Activated CD4-positive, alpha-beta T cell treated with anti-CD3 and anti-CD28 coated beads, Interleukin-2, amount 50 U/mL, for 16 hours (primary cell): ENCODE results near the gene PJA1.

Source experiments
- DNase-seq: peaks from one replicate; pipeline ENCODE4 v3.0.0-alpha.2; 2020

The PJA1 gene

GRCh38 chrX:69163936-69164741, 1.1 kb downstream of the PJA1 start:
- DNase-seq: peak; percentile 65

DNA sequence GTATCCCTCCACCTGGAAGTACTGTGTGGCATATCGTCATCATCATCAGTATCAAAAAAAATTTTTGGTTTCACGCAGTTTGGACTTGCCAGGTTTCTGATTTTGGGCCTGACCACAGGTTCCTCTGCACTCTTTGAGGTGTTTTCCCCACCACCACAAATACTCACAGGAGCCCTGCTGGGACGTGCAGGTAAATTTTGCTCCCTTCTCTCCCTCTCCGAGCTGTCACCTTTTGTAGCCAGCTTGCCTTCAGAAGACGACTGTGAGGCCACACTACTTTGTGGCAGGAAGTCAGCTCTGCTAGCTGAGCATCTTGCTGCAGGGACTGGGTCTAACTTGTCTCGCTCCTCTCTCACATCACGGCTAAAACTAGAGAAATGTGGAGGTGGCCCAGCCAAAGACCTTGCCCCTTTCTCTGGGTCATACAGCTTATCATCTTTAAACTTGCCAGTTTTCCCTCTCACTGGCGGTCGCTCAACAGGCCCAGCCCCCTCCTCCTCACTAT, 2.8 kb downstream of the PJA1 start:
- DNase-seq: no peak

DNA sequence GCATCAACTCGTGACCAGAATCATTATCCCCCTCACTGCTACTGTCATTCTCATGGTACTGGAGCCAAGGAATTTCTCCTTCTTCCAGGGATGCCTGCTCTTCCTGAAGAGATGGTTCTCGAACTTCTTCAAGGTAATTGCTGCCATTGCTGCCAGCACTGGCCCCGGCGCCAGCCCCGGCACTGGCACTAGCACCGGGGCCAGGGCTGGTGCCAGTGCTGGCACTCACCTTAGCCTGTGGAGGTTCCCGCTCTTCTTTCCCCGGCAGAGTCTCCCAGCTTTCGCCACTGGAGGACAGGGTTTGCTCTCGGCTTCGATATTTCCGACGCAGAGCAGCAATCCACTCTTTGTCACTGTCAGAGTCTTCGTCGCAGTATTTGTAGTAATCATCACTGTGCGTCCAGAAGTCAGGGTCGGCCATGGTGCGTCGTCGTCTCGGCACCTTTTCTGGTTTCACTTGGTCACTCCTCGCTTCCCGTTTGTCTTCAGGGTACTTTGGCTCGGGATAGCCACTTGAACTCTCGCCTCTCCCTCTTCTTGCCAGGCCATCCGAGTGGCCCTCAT, 3.4 kb downstream of the PJA1 start:
- DNase-seq: no peak

DNA sequence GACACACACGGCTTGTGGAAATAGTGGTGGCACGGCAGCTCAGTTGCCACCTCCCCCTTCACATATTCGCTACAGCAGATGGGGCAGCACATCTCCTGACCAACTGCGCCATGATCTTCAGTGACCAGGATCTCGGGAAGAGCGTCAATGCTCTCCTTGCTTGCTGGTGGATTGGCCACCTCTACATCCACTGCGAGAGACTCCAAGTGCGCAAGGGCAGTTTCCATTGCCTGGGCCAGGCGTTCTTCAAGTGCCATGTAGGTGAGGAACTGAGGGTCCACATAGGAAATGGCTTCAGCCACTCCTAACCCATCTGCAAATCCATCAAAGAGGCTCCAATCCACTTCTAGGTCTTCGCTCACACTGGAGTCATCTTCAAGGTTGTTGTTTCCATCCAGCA, 3.9 kb downstream of the PJA1 start:
- DNase-seq: no peak

- DNase-seq: peak; percentile 20
These were observed 6.9 kb downstream of the PJA1 start for GRCh38 chrX:69158166-69158980.

DNA sequence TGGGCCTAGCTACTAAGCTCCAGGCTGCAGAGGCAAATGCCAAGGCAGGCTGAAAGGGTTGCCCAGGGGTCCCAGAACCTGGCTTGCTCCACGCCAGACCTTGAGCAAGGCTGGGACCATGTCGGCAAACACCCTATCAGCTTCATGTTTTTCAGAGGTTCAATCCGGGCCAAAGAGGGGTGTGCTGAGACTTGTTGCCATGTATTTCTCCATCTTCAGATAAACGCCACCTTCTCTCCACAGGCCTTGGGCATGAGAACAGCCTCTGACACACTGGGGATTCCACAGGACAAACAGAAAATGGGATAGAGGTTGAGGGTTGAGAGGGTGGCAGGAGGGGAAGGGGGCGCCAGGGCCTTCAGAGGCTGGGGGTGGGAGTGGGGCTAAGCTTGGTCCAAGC, 8.6 kb downstream of the PJA1 start:
- no peak for DNase-seq

GRCh38 chrX:69155786-69156520, 9.3 kb downstream of the PJA1 start:
- DNase-seq: no peak

DNA sequence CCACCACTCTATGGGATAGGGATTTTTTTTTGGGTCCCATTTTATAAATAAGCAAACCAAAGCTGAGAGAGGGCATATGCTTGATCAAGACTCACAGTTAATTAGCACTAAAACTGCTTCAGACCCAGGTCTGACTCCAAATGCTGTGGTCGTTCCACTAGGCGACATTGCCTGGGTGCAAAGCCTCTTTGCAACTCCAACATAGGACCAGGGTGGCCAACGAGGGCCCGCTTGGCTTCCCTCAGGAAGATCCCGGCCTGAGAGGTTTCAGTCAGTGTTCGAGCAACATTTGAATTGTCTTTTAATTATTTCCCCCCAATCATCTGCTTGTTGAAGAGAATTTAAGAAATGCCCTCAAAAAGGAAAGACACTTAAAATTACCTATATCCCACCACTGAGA, 11.2 kb downstream of the PJA1 start:
- DNase-seq: no peak

GRCh38 chrX:69153060-69153730, 12.1 kb downstream of the PJA1 start:
- DNase-seq: no peak

- DNase-seq: no peak
These were observed 12.8 kb downstream of the PJA1 start for GRCh38 chrX:69152417-69152841.

DNA sequence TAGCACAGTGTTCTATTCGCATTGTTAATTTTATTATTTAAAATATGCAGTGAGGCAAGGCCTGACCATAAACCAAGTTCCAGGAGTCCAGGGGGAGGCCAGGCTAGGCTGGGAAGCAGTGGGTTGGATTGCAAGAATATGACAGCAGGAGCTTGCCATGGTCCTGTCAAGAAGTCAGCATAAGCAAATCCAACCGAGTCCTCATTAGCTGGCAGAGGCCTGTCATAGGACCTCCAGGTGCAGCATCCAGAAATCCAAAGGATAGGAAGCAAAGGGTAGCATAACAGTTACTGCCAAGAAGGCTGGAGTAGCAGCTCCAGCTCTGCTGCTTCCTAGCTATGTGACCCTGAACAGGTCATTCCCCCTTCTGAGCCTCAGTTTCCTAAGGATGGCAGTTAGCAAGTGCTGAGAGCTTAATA, 13.4 kb downstream of the PJA1 start:
- DNase-seq: no peak

DNA sequence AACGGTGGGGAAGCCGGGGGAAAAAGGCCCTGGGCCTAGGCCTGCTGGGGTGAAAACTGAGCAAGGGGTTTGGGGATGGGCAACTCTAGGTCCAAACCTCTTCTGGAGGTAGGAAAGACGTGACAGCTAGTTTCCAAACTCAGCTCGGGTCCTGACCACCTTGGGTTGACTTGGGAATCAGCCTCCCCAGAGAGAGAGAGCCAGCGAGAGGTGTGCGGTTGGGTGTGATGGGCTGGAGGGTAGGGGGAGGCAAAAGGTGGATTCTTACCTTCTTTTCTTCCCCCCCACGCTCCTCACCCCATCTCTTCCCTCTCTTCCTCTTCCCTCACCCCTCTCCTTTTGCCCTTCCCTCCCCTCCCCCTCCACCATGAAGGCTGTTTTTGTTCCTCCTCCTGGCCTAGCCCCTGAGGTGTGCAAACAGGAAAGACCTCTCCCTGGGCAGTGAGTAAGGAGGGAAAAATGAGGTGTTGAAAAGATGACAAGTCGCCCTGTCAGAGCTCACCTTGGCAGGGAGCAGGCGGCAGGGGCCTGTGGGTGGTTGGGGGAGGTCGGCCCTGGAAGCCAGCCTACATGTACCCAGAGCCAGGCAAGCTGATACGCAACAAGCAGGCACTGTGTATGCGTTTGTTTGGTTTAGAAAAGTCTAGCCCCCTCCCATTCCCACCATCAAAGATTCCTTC, 14.8 kb downstream of the PJA1 start:
- no peak for DNase-seq

- DNase-seq: no peak
These were observed 15.6 kb downstream of the PJA1 start for GRCh38 chrX:69149466-69150280.

DNA sequence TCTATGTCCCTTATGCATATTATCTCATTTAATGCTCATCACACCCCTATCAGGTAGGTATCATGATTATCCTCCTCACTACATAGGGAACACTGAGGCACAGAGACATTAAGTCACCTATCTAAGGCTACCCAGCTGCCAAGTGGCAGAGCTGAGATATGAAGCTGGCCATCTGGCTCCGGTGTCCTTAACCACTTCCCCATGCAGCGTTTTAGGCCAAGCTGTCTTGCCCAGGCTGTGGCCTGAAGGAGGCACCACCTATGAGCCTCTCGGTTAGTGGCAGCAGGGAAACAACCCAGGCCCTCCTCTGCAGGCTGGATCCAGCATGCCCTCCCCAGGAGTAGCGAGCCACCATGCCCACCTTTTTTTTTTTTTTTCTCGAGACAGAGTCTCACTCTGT, 16.3 kb downstream of the PJA1 start:
- no peak for DNase-seq

DNA sequence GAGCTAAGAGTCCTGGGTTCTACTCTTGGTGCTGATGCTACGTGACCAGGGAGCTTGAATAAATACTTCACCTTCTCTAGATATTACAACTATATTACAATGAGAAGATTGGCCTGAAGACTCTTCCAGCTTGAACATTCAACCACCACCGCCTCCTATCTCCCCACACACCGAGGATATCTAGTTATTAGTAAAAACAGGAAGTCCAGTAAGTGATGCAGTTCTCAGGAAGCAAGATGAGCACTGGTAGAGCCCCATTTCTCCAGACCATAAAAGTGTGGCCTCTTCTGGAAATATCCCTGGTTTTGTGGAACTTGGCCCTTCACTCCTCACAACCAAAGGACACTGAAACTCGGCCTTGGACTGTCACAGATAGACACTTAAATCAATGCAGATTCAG, 18.5 kb downstream of the PJA1 start:
- DNase-seq: no peak

DNA sequence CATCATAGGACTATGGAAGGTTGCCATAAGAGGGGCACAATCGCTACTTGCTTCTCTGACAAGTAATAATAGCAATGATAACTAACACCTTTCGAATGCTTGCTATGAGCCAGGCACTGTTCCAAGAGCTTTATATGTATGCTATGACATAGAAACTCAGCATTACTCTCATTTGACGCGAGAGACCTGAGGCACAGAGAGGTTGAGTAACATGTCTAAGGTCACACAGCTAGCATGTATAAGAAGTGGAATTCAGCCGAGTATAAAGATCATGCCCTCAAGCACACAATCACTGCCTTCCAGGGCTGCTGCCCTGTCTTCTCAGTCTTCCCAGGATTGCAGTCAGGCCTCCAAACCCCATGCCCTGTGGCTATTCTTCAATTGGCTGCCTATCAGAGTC, 19.5 kb downstream of the PJA1 start:
- DNase-seq: no peak

- DNase-seq: no peak
These were observed 20.2 kb downstream of the PJA1 start for GRCh38 chrX:69144838-69145680.

DNA sequence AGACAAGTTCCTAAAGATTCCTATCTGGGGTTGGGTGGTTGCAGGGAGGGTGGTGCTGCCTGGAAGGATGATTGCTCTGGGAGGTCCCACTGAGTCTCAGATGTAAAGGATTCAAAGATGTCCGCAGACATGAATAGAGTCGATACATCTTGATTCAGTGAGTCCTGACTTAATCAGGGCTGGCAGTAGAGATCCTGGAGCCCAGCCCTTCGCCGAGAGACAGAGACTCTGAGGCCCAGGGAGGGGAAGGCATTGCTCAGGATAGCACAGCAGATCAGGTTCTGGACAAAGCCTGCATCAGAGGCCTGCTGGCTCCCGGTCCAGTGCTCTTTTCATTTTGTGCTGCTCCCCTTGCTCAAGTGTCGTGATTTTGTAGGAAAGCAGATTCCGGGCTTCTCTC, 21.7 kb downstream of the PJA1 start:
- no peak for DNase-seq

- no peak for DNase-seq
These were observed 22.3 kb downstream of the PJA1 start for GRCh38 chrX:69142788-69143469.
